HG02798 (cell line): ENCODE results near the gene FNDC1.

ENCODE experiments used
- ATAC-seq: cut with Tn5 transposase; IDR thresholded peaks from one replicate; pipeline ENCODE4 v1.9.1; 2021; ENCODE audit warnings: mild to moderate bottlenecking; ENCODE audit not compliant: unreplicated experiment, poor library complexity

The FNDC1 gene

GRCh38 chr6:159203304-159204005 is 34.3 kb downstream of the FNDC1 start:
- ATAC-seq: no peak

GRCh38 chr6:159204605-159205004 is 35.4 kb downstream of the FNDC1 start:
- ATAC-seq: no peak

GRCh38 chr6:159212028-159212427 is 42.8 kb downstream of the FNDC1 start:
- no peak for ATAC-seq

- ATAC-seq: no peak
Observed at GRCh38 chr6:159212525-159213280, 43.5 kb downstream of the FNDC1 start.

- no peak for ATAC-seq
Observed at GRCh38 chr6:159213405-159213804, 44.2 kb downstream of the FNDC1 start.

GRCh38 chr6:159214281-159214680 is 45.1 kb downstream of the FNDC1 start:
- no peak for ATAC-seq

GRCh38 chr6:159217595-159218275 is 48.5 kb downstream of the FNDC1 start:
- peak; percentile 54 for ATAC-seq

- no peak for ATAC-seq
Observed at GRCh38 chr6:159220093-159220492, 50.9 kb downstream of the FNDC1 start.

GRCh38 chr6:159221486-159222170 is 52.4 kb downstream of the FNDC1 start:
- ATAC-seq: no peak

- no peak for ATAC-seq
Observed at GRCh38 chr6:159224452-159224851, 55.3 kb downstream of the FNDC1 start.

GRCh38 chr6:159229651-159230051 is 60.5 kb downstream of the FNDC1 start:
- no peak for ATAC-seq

GRCh38 chr6:159232106-159232645 is 63.0 kb downstream of the FNDC1 start:
- ATAC-seq: no peak

- no peak for ATAC-seq
Observed at GRCh38 chr6:159232751-159233150, 63.6 kb downstream of the FNDC1 start.

- ATAC-seq: no peak
Observed at GRCh38 chr6:159233365-159234101, 64.3 kb downstream of the FNDC1 start.

- no peak for ATAC-seq
Observed at GRCh38 chr6:159234102-159234553, 64.9 kb downstream of the FNDC1 start.

- no peak for ATAC-seq
Observed at GRCh38 chr6:159238920-159239558, 69.8 kb downstream of the FNDC1 start.

GRCh38 chr6:159249128-159249527 is 79.9 kb downstream of the FNDC1 start:
- no peak for ATAC-seq

GRCh38 chr6:159249752-159250151 is 80.6 kb downstream of the FNDC1 start:
- no peak for ATAC-seq

GRCh38 chr6:159250633-159251032 is 81.4 kb downstream of the FNDC1 start:
- no peak for ATAC-seq
